ENCODE results near the gene CEP95. TPM values are rescaled to one million over a fixed set of nuclear protein-coding genes. Genes with fewer than 3 reads are reported as not detected.

Gene CEP95
- polyA plus RNA-seq, 2 of the 4 experiments (the other 2 are of a cell fraction) = 30.0 to 73.0 TPM

DNA sequence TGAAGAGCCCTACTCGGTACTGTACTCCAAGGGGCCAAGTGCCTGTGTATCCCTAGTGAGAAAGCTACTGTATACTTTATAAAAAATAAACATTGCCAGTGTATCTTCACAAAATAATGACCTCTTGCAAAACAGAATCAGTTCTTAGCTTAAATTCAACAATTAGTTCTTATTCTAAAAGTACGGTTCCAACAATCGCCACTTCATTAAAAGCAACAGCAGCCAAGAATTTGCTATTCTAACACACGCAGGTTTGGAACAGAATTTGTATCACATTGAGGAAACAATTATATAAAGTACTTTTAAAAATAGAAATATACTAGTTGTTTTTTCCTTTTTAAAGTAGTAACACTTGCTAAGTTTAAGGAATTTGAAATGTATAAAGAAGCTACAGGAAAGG is 48.5 kb downstream of the CEP95 start:
- TF ChIP-seq ZSCAN20 (CRISPR knock-in tag; IDR thresholded peaks at IDR 0.05) (no peak), FOSB (CRISPR knock-in tag; IDR thresholded peaks at IDR 0.05) (no peak), HOXB5 (CRISPR knock-in tag; IDR thresholded peaks at IDR 0.05) (no peak), MAFK (IDR thresholded peaks at IDR 0.05; ENCODE audit: partially characterized antibody) (no peak), CEBPB (IDR thresholded peaks at IDR 0.05) (no peak)
- ATAC-seq (no peak), FAIRE-seq (peak; percentile 28), DNase-seq (ENCODE audit: low read depth in 1 of 2, low spot score in 1 of 2) (no peak)
- no peak overlapping the region for H3K4me2 ChIP-seq
- no peaks in the 10 kb centered on the region for H3K4me1 ChIP-seq
- H3K27ac ChIP-seq = no peak overlapping the region
- no peak overlapping the region for H3K4me3 ChIP-seq
- ChIA-PET POLR2A (interaction anchor here (0.8 kb wide), 1 partner anchor 50 kb away, joined by 3 read pairs; no protein-coding TSS in a partner anchor), CTCF (interaction anchor here (0.5 to 1.1 kb wide), 3 partner anchors 9 to 17 kb away, joined by 3 read pairs; no protein-coding TSS in a partner anchor)
- 93% methylated on average over 4 of the region's 4 CpGs for WGBS (ENCODE audit: missing lambda C conversion rate)
- H3K9me3 ChIP-seq = no peaks in the 10 kb centered on the region

DNA sequence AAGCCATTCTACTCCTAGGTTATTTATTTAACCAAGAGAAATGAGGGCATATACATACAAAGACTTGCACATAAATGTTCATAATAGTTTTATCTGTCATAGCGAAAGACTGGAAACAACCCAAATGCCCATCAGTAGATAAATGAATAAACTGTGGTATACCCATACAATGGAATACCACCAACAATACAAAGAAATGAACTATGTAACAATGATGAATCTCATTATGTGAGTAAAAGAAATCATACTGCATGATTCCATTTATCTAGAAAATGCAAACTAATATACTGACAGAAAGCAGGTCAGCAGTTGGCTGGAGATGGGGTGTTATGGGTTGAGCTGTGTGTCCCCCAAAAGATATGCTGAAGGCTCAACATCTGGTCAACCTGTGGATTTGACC is 57.3 kb downstream of the CEP95 start:
- Histone ChIP-seq H3K4me3 (no peak overlapping the region), H3K9me3 (no peaks in the 10 kb centered on the region), H3K4me2 (no peak overlapping the region), H3K27ac (no peak overlapping the region), H3K4me1 (no peaks in the 10 kb centered on the region)
- no peak for DNase-seq (ENCODE audit: low read depth in 1 of 2, low spot score in 1 of 2)
- FAIRE-seq = no peak
- 88% methylated on average over 1 of the region's 1 CpG for WGBS (ENCODE audit: missing lambda C conversion rate)
- ChIA-PET POLR2A (no interaction called here), CTCF (interaction anchor here (0.8 to 1.7 kb wide), 3 partner anchors 9 to 16 kb away, joined by 3 to 6 read pairs (median 3); no protein-coding TSS in a partner anchor)
- TF ChIP-seq MYC (IDR thresholded peaks at IDR 0.05; ENCODE audit: borderline replicate concordance, low read length) (no peak), RAD21 (conservative IDR thresholded peaks at IDR 0.05 in 1 of 2, IDR thresholded peaks at IDR 0.05 in 1 of 2) (no peak), EP300 (IDR thresholded peaks at IDR 0.05) (no peak), GATA3 (IDR thresholded peaks at IDR 0.05; ENCODE audit: borderline replicate concordance) (no peak), POLR2AphosphoS2 (conservative IDR thresholded peaks at IDR 0.05; ENCODE audit: low read length) (no peak), EHF (CRISPR knock-in tag; IDR thresholded peaks at IDR 0.05) (no peak), FOSL2 (IDR thresholded peaks at IDR 0.05) (no peak), FOSL2 (CRISPR knock-in tag; IDR thresholded peaks at IDR 0.05) (no peak), RARB (CRISPR knock-in tag; IDR thresholded peaks at IDR 0.05) (no peak), ZSCAN20 (CRISPR knock-in tag; IDR thresholded peaks at IDR 0.05) (no peak), JUNB (IDR thresholded peaks at IDR 0.05) (no peak), ZC3H11A (IDR thresholded peaks at IDR 0.05) (no peak), MAZ (IDR thresholded peaks at IDR 0.05; ENCODE audit: borderline replicate concordance, low read depth, low read length) (no peak), CHD4 (IDR thresholded peaks at IDR 0.05; ENCODE audit: borderline replicate concordance) (no peak), SMC3 (IDR thresholded peaks at IDR 0.05) (no peak), SREBF2 (IDR thresholded peaks at IDR 0.05) (no peak)
- TF ChIP-seq, protein P1, sequence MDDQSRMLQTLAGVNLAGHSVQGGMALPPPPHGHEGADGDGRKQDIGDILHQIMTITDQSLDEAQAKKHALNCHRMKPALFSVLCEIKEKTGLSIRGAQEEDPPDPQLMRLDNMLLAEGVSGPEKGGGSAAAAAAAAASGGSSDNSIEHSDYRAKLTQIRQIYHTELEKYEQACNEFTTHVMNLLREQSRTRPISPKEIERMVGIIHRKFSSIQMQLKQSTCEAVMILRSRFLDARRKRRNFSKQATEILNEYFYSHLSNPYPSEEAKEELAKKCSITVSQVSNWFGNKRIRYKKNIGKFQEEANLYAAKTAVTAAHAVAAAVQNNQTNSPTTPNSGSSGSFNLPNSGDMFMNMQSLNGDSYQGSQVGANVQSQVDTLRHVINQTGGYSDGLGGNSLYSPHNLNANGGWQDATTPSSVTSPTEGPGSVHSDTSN (IDR thresholded peaks at IDR 0.05) = no peak
- TF ChIP-seq, protein P2, sequence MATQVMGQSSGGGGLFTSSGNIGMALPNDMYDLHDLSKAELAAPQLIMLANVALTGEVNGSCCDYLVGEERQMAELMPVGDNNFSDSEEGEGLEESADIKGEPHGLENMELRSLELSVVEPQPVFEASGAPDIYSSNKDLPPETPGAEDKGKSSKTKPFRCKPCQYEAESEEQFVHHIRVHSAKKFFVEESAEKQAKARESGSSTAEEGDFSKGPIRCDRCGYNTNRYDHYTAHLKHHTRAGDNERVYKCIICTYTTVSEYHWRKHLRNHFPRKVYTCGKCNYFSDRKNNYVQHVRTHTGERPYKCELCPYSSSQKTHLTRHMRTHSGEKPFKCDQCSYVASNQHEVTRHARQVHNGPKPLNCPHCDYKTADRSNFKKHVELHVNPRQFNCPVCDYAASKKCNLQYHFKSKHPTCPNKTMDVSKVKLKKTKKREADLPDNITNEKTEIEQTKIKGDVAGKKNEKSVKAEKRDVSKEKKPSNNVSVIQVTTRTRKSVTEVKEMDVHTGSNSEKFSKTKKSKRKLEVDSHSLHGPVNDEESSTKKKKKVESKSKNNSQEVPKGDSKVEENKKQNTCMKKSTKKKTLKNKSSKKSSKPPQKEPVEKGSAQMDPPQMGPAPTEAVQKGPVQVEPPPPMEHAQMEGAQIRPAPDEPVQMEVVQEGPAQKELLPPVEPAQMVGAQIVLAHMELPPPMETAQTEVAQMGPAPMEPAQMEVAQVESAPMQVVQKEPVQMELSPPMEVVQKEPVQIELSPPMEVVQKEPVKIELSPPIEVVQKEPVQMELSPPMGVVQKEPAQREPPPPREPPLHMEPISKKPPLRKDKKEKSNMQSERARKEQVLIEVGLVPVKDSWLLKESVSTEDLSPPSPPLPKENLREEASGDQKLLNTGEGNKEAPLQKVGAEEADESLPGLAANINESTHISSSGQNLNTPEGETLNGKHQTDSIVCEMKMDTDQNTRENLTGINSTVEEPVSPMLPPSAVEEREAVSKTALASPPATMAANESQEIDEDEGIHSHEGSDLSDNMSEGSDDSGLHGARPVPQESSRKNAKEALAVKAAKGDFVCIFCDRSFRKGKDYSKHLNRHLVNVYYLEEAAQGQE (IDR thresholded peaks at IDR 0.05) = no peak
- TF ChIP-seq, protein P3, sequence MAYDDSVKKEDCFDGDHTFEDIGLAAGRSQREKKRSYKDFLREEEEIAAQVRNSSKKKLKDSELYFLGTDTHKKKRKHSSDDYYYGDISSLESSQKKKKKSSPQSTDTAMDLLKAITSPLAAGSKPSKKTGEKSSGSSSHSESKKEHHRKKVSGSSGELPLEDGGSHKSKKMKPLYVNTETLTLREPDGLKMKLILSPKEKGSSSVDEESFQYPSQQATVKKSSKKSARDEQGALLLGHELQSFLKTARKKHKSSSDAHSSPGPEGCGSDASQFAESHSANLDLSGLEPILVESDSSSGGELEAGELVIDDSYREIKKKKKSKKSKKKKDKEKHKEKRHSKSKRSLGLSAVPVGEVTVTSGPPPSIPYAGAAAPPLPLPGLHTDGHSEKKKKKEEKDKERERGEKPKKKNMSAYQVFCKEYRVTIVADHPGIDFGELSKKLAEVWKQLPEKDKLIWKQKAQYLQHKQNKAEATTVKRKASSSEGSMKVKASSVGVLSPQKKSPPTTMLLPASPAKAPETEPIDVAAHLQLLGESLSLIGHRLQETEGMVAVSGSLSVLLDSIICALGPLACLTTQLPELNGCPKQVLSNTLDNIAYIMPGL (CRISPR knock-in tag; IDR thresholded peaks at IDR 0.05; ENCODE audit: borderline replicate concordance) = no peak
- TF ChIP-seq, protein P4, sequence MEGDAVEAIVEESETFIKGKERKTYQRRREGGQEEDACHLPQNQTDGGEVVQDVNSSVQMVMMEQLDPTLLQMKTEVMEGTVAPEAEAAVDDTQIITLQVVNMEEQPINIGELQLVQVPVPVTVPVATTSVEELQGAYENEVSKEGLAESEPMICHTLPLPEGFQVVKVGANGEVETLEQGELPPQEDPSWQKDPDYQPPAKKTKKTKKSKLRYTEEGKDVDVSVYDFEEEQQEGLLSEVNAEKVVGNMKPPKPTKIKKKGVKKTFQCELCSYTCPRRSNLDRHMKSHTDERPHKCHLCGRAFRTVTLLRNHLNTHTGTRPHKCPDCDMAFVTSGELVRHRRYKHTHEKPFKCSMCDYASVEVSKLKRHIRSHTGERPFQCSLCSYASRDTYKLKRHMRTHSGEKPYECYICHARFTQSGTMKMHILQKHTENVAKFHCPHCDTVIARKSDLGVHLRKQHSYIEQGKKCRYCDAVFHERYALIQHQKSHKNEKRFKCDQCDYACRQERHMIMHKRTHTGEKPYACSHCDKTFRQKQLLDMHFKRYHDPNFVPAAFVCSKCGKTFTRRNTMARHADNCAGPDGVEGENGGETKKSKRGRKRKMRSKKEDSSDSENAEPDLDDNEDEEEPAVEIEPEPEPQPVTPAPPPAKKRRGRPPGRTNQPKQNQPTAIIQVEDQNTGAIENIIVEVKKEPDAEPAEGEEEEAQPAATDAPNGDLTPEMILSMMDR (IDR thresholded peaks at IDR 0.05) = no peak
- ATAC-seq = no peak

Data from A549 (cell line).